Measurements from ENCODE around the gene ARNT2.

ARNT2 gene

GRCh38 chr15:80574590-80574989 is 170.4 kb downstream of the ARNT2 start:
- no peak overlapping the region for H3K9ac ChIP-seq (ENCODE audit: insufficient read length, low read depth)
- no peaks in the 10 kb centered on the region for H3K9me3 ChIP-seq (ENCODE audit: insufficient read depth, low read length)
- DNase-seq (ENCODE audit: low read depth, low spot score), result no peak
- H3K36me3 ChIP-seq (ENCODE audit: insufficient read depth, insufficient read length, low read length), result no peaks in the 10 kb centered on the region
- no peak overlapping the region for H3K4me3 ChIP-seq (ENCODE audit: insufficient read length, low read depth)
- no peaks in the 10 kb centered on the region for H3K27me3 ChIP-seq (ENCODE audit: insufficient read depth, insufficient read length)
- TF ChIP-seq SUZ12 (IDR thresholded peaks at IDR 0.05; ENCODE audit: extremely low read depth, insufficient read depth, insufficient read length), result no peak
- TF ChIP-seq YY1 (IDR thresholded peaks at IDR 0.05; ENCODE audit: insufficient read depth, insufficient read length), result no peak
- TF ChIP-seq ZNF274 (IDR thresholded peaks at IDR 0.05; ENCODE audit: low read depth, low read length), result no peak
- H3K4me1 ChIP-seq (ENCODE audit: insufficient read depth, insufficient read length), result no peaks in the 10 kb centered on the region

GRCh38 chr15:80576519-80577090 is 172.4 kb downstream of the ARNT2 start:
- H3K4me1 ChIP-seq (ENCODE audit: insufficient read depth, insufficient read length), result no peaks in the 10 kb centered on the region
- no peak for TF ChIP-seq YY1 (IDR thresholded peaks at IDR 0.05; ENCODE audit: insufficient read depth, insufficient read length)
- no peak for TF ChIP-seq SUZ12 (IDR thresholded peaks at IDR 0.05; ENCODE audit: extremely low read depth, insufficient read depth, insufficient read length)
- TF ChIP-seq ZNF274 (IDR thresholded peaks at IDR 0.05; ENCODE audit: low read depth, low read length), result no peak
- DNase-seq (ENCODE audit: low read depth, low spot score), result no peak
- no peaks in the 10 kb centered on the region for H3K9me3 ChIP-seq (ENCODE audit: insufficient read depth, low read length)
- H3K4me3 ChIP-seq (ENCODE audit: insufficient read length, low read depth), result no peak overlapping the region
- H3K27me3 ChIP-seq (ENCODE audit: insufficient read depth, insufficient read length), result no peaks in the 10 kb centered on the region
- H3K9ac ChIP-seq (ENCODE audit: insufficient read length, low read depth), result no peak overlapping the region
- H3K36me3 ChIP-seq (ENCODE audit: insufficient read depth, insufficient read length, low read length), result no peaks in the 10 kb centered on the region

- DNase-seq (ENCODE audit: low read depth, low spot score), result no peak
- H3K36me3 ChIP-seq (ENCODE audit: insufficient read depth, insufficient read length, low read length), result no peaks in the 10 kb centered on the region
- no peaks in the 10 kb centered on the region for H3K27me3 ChIP-seq (ENCODE audit: insufficient read depth, insufficient read length)
- H3K9me3 ChIP-seq (ENCODE audit: insufficient read depth, low read length), result no peaks in the 10 kb centered on the region
- H3K4me3 ChIP-seq (ENCODE audit: insufficient read length, low read depth), result no peak overlapping the region
- H3K9ac ChIP-seq (ENCODE audit: insufficient read length, low read depth), result no peak overlapping the region
- no peak for TF ChIP-seq ZNF274 (IDR thresholded peaks at IDR 0.05; ENCODE audit: low read depth, low read length)
- no peak for TF ChIP-seq SUZ12 (IDR thresholded peaks at IDR 0.05; ENCODE audit: extremely low read depth, insufficient read depth, insufficient read length)
- TF ChIP-seq YY1 (IDR thresholded peaks at IDR 0.05; ENCODE audit: insufficient read depth, insufficient read length), result no peak
- no peaks in the 10 kb centered on the region for H3K4me1 ChIP-seq (ENCODE audit: insufficient read depth, insufficient read length)
Measured at GRCh38 chr15:80577552-80578205, 173.5 kb downstream of the ARNT2 start.

- no peak overlapping the region for H3K4me3 ChIP-seq (ENCODE audit: insufficient read length, low read depth)
- no peaks in the 10 kb centered on the region for H3K4me1 ChIP-seq (ENCODE audit: insufficient read depth, insufficient read length)
- H3K36me3 ChIP-seq (ENCODE audit: insufficient read depth, insufficient read length, low read length), result no peaks in the 10 kb centered on the region
- no peak overlapping the region for H3K9ac ChIP-seq (ENCODE audit: insufficient read length, low read depth)
- no peaks in the 10 kb centered on the region for H3K27me3 ChIP-seq (ENCODE audit: insufficient read depth, insufficient read length)
- H3K9me3 ChIP-seq (ENCODE audit: insufficient read depth, low read length), result no peaks in the 10 kb centered on the region
- DNase-seq (ENCODE audit: low read depth, low spot score), result no peak
- no peak for TF ChIP-seq YY1 (IDR thresholded peaks at IDR 0.05; ENCODE audit: insufficient read depth, insufficient read length)
- no peak for TF ChIP-seq ZNF274 (IDR thresholded peaks at IDR 0.05; ENCODE audit: low read depth, low read length)
- no peak for TF ChIP-seq SUZ12 (IDR thresholded peaks at IDR 0.05; ENCODE audit: extremely low read depth, insufficient read depth, insufficient read length)
Measured at GRCh38 chr15:80578206-80578595, 174.0 kb downstream of the ARNT2 start.

GRCh38 chr15:80578871-80579270 is 174.7 kb downstream of the ARNT2 start:
- DNase-seq (ENCODE audit: low read depth, low spot score), result no peak
- H3K36me3 ChIP-seq (ENCODE audit: insufficient read depth, insufficient read length, low read length), result no peaks in the 10 kb centered on the region

GRCh38 chr15:80579611-80580010 is 175.4 kb downstream of the ARNT2 start:
- no peak overlapping the region for H3K9ac ChIP-seq (ENCODE audit: insufficient read length, low read depth)
- H3K9me3 ChIP-seq (ENCODE audit: insufficient read depth, low read length), result no peaks in the 10 kb centered on the region
- TF ChIP-seq YY1 (IDR thresholded peaks at IDR 0.05; ENCODE audit: insufficient read depth, insufficient read length), result no peak
- no peak for TF ChIP-seq ZNF274 (IDR thresholded peaks at IDR 0.05; ENCODE audit: low read depth, low read length)
- no peak for TF ChIP-seq SUZ12 (IDR thresholded peaks at IDR 0.05; ENCODE audit: extremely low read depth, insufficient read depth, insufficient read length)
- H3K4me3 ChIP-seq (ENCODE audit: insufficient read length, low read depth), result no peak overlapping the region
- H3K27me3 ChIP-seq (ENCODE audit: insufficient read depth, insufficient read length), result no peaks in the 10 kb centered on the region
- DNase-seq (ENCODE audit: low read depth, low spot score), result no peak
- peaks cover under 1% of the 10 kb centered on the region for H3K4me1 ChIP-seq (ENCODE audit: insufficient read depth, insufficient read length)
- no peaks in the 10 kb centered on the region for H3K36me3 ChIP-seq (ENCODE audit: insufficient read depth, insufficient read length, low read length)

More at GRCh38 chr15:80578871-80579270, 174.7 kb downstream of the ARNT2 start:
- Histone ChIP-seq H3K9me3 (ENCODE audit: insufficient read depth, low read length) (no peaks in the 10 kb centered on the region), H3K27me3 (ENCODE audit: insufficient read depth, insufficient read length) (no peaks in the 10 kb centered on the region), H3K4me3 (ENCODE audit: insufficient read length, low read depth) (no peak overlapping the region), H3K4me1 (ENCODE audit: insufficient read depth, insufficient read length) (no peaks in the 10 kb centered on the region), H3K9ac (ENCODE audit: insufficient read length, low read depth) (no peak overlapping the region)
- TF ChIP-seq SUZ12 (IDR thresholded peaks at IDR 0.05; ENCODE audit: extremely low read depth, insufficient read depth, insufficient read length), result no peak
- TF ChIP-seq YY1 (IDR thresholded peaks at IDR 0.05; ENCODE audit: insufficient read depth, insufficient read length), result no peak
- no peak for TF ChIP-seq ZNF274 (IDR thresholded peaks at IDR 0.05; ENCODE audit: low read depth, low read length)

GRCh38 chr15:80580106-80580505 is 175.9 kb downstream of the ARNT2 start:
- H3K4me1 ChIP-seq (ENCODE audit: insufficient read depth, insufficient read length), result peaks cover 2% of the 10 kb centered on the region
- no peak for TF ChIP-seq ZNF274 (IDR thresholded peaks at IDR 0.05; ENCODE audit: low read depth, low read length)
- no peak for TF ChIP-seq SUZ12 (IDR thresholded peaks at IDR 0.05; ENCODE audit: extremely low read depth, insufficient read depth, insufficient read length)
- TF ChIP-seq YY1 (IDR thresholded peaks at IDR 0.05; ENCODE audit: insufficient read depth, insufficient read length), result no peak

More at GRCh38 chr15:80580106-80580505, 175.9 kb downstream of the ARNT2 start:
- Histone ChIP-seq H3K27me3 (ENCODE audit: insufficient read depth, insufficient read length) (no peaks in the 10 kb centered on the region), H3K9me3 (ENCODE audit: insufficient read depth, low read length) (no peaks in the 10 kb centered on the region), H3K36me3 (ENCODE audit: insufficient read depth, insufficient read length, low read length) (no peaks in the 10 kb centered on the region), H3K4me3 (ENCODE audit: insufficient read length, low read depth) (no peak overlapping the region), H3K9ac (ENCODE audit: insufficient read length, low read depth) (no peak overlapping the region)
- DNase-seq (ENCODE audit: low read depth, low spot score), result no peak

All from NT2/D1 (cell line).